Measurements from ENCODE around the gene DDTL.

DDTL gene

DNA sequence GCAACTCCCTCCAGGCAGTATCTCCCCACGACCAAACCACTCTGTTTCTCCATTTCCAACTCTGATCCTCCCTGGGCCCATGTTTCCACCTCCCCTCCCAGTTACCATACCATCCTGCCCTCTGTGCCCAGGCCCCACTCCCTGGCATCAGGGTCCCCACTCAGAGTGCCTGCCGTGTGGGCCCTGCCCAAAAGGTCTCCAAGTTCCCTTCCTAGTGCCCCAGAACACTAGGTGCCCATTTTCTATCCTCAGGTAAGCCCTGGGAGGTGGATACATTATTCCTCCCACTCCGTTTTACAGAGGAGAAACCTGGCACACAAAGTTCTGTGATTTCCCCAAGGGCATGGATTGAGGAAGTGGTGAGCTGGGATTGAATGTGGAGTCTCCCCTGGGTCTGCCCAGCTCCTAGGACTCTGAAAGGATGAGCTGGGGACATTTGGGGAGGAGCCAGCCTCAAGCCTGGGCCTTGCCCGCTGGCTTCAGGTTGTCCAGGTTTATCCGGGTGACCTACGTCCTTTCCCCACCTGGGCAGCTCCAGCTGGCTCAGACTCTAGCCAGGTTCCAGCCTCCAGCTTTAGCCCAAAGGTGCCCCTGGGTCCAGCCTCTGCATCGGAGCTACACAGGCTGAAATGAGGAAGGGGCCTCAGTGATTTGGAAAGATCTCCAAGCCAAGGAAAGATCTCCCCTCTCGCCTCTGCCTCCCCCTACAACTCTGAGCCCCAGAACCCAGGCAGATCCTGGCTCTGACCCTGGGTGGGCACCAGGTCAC lies 40.7 kb downstream of the DDTL start:
- DNase-seq, result no peak

DNA sequence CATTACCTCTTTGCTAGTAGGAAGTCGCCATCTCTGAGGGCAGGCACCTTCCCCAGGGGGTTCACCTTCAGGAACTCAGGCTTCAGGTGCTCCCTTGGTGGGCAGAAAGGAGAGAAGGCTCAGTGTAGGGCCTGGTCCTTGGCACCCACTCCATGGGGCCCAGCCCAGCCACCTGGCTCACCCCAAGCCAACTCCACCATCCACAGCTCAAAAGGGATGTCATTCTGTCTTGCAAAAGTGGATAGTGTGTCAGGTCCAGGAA lies 41.3 kb downstream of the DDTL start:
- DNase-seq, result no peak

- DNase-seq, result no peak
Measured at GRCh38 chr22:24008381-24009226, 41.9 kb downstream of the DDTL start.

- no peak for DNase-seq
Measured at GRCh38 chr22:24009227-24010017, 42.7 kb downstream of the DDTL start.

DNA sequence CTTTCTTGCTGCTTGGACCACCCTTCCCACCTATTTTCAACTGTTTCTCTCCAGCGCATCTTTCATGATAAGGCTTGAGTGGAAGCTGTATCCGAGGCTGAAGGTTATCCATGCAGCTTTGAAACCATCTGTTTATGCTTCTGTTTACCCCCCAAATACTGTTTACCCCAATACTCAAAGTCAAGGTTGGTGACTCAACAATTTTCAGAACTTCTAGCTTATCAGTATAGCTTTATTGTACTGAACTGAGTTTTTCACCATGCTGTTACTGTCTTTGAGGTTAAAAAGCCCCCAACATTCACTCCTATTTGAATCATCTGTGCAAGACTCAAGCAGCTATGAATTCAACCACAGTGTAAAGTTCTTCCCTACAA lies 43.3 kb downstream of the DDTL start:
- no peak for DNase-seq

- DNase-seq, result peak; percentile 43
Measured at GRCh38 chr22:24011735-24012068, 45.0 kb downstream of the DDTL start.

- no peak for DNase-seq
Measured at GRCh38 chr22:24016156-24016555, 49.5 kb downstream of the DDTL start.

GRCh38 chr22:24021304-24021703 lies 54.6 kb downstream of the DDTL start:
- DNase-seq, result no peak
